Neural cell (in vitro differentiated cells): ENCODE data around the gene TCN1. TPM values are rescaled to one million over a fixed set of nuclear protein-coding genes. Genes with fewer than 3 reads are reported as not detected.

Experiments used
- H2AFZ ChIP-seq: fragments of 200-600, 300-800 bp; sonication (generic), shearing (Covaris generic); 2 replicates; pipeline ENCODE4 v1.6.0; 2014; ENCODE audit warnings: low read depth, mild to moderate bottlenecking, antibody characterized with exemption, low read length, moderate library complexity
- H3F3A ChIP-seq: fragments of 200-600 bp; shearing (Covaris generic); 2 replicates; pipeline ENCODE4 v1.6.1; 2016; ENCODE audit warnings: mild to moderate bottlenecking, moderate library complexity, mixed read lengths, antibody characterized with exemption, low read length; ENCODE audit not compliant: insufficient read depth, poor library complexity, severe bottlenecking
- H3K27ac ChIP-seq: fragments of 200-600, 300-800 bp; sonication (generic), shearing (Covaris generic); 2 replicates; pipeline ENCODE4 v1.5.1; 2014; ENCODE audit warnings: mild to moderate bottlenecking, low read length, moderate library complexity
- H3K27me3 ChIP-seq: fragments of 300-800, 200-600 bp; sonication (generic), shearing (Covaris generic); 2 replicates; pipeline ENCODE4 v1.6.0; 2014; ENCODE audit warnings: mild to moderate bottlenecking, low read depth, low read length, moderate library complexity; ENCODE audit not compliant: insufficient read depth
- H3K36me3 ChIP-seq: fragments of 300-800, 200-600 bp; sonication (generic), shearing (Covaris generic); 2 replicates; pipeline ENCODE4 v1.5.1; 2014; ENCODE audit warnings: mild to moderate bottlenecking, antibody characterized with exemption, low read length, moderate library complexity; ENCODE audit not compliant: insufficient read depth
- H3K4me2 ChIP-seq: fragments of 300-800, 200-600 bp; sonication (generic), shearing (Covaris generic); 2 replicates; pipeline ENCODE4 v1.6.0; 2014; ENCODE audit warnings: mild to moderate bottlenecking, low read length
- H3K4me3 ChIP-seq: fragments of 300-800, 200-600 bp; sonication (generic), shearing (Covaris generic); 2 replicates; pipeline ENCODE4 v1.5.1; 2014; ENCODE audit warnings: mild to moderate bottlenecking, low read length, moderate library complexity
- H3K79me2 ChIP-seq: fragments of 200-600 bp; shearing (Covaris generic); replicated peaks from 2 replicates; pipeline ENCODE4 v1.6.0; 2014; ENCODE audit warnings: mild to moderate bottlenecking, low read length, moderate library complexity; ENCODE audit not compliant: insufficient read depth
- H3K9ac ChIP-seq: fragments of 300-800, 200-600 bp; sonication (generic), shearing (Covaris generic); 2 replicates; pipeline ENCODE4 v1.6.1; 2016; ENCODE audit warnings: mild to moderate bottlenecking, low read length, mixed read lengths
- H3K9me2 ChIP-seq: fragments of 200-600 bp; shearing (Covaris generic); 2 replicates; pipeline ENCODE4 v1.6.1; 2016; ENCODE audit warnings: mild to moderate bottlenecking, low read length, mixed read lengths; ENCODE audit not compliant: insufficient read depth
- H3K9me3 ChIP-seq: fragments of 200-600, 300-800 bp; sonication (generic), shearing (Covaris generic); 2 replicates; pipeline ENCODE4 v1.6.1; 2016; ENCODE audit warnings: mild to moderate bottlenecking, mixed run types, low read length, moderate library complexity, mixed read lengths
- H4K20me1 ChIP-seq: fragments of 200-600 bp; shearing (Covaris generic); 2 replicates; pipeline ENCODE4 v1.6.1; 2016; ENCODE audit warnings: mild to moderate bottlenecking, mixed run types; ENCODE audit not compliant: insufficient read depth
- CTCF ChIP-seq: fragments of 450-650 bp; IDR thresholded peaks from 2 replicates; pipeline ENCODE4 v1.5.1; 2014; ENCODE audit warnings: antibody characterized with exemption, mild to moderate bottlenecking, moderate library complexity; ENCODE audit not compliant: poor library complexity, severe bottlenecking
- EP300 ChIP-seq: fragments of 450-650 bp; conservative IDR thresholded peaks from 2 replicates; pipeline ENCODE4 v1.6.1; 2014; ENCODE audit warnings: antibody characterized with exemption, mild to moderate bottlenecking, moderate library complexity; ENCODE audit not compliant: poor library complexity, severe bottlenecking
- EZH2 ChIP-seq: fragments of 200-600, 300-800 bp; shearing (Covaris generic), sonication (generic); IDR thresholded peaks from 2 replicates; pipeline ENCODE4 v1.6.1; 2014; ENCODE audit warnings: antibody characterized with exemption, low read length, borderline replicate concordance, mild to moderate bottlenecking; ENCODE audit not compliant: insufficient read depth, poor library complexity, severe bottlenecking
- MXI1 ChIP-seq: fragments of 450-650 bp; conservative IDR thresholded peaks from 2 replicates; pipeline ENCODE4 v1.6.1; 2014; ENCODE audit warnings: antibody characterized with exemption, mild to moderate bottlenecking; ENCODE audit not compliant: poor library complexity, severe bottlenecking
- POLR2AphosphoS5 ChIP-seq: IDR thresholded peaks from 2 replicates; pipeline ENCODE4 v1.6.1; 2012
- RAD21 ChIP-seq: fragments of 450-650 bp; conservative IDR thresholded peaks from 2 replicates; pipeline ENCODE4 v1.6.1; 2014; ENCODE audit warnings: antibody characterized with exemption, mild to moderate bottlenecking, moderate library complexity
- REST ChIP-seq: IDR thresholded peaks from 2 replicates; pipeline ENCODE4 v1.6.1; 2012; ENCODE audit warnings: borderline replicate concordance
- SMC3 ChIP-seq: fragments of 450-650 bp; conservative IDR thresholded peaks from 2 replicates; pipeline ENCODE4 v1.6.1; 2014; ENCODE audit warnings: antibody characterized with exemption, mild to moderate bottlenecking, moderate library complexity; ENCODE audit not compliant: poor library complexity
- TAF1 ChIP-seq: IDR thresholded peaks from 2 replicates; pipeline ENCODE4 v1.6.1; 2012; ENCODE audit warnings: low read depth
- polyA plus RNA-seq: library from polyadenylated mRNA; depleted of rRNA; stranded (reverse); fragments of >200 nt; gene quantifications from 2 replicates; pipeline ENCODE4 v1.2.3, GENCODE V29; 2014

TCN1 gene
- polyA plus RNA-seq, 1 donor from 2014 or later: not detected

- Histone ChIP-seq H3K9ac (no peak overlapping the region), H3K9me3 (no peaks in the 10 kb centered on the region), H3K4me2 (no peak overlapping the region), H3K4me3 (no peak overlapping the region), H3F3A (no peaks in the 10 kb centered on the region), H3K9me2 (no peaks in the 10 kb centered on the region), H3K27ac (no peak overlapping the region), H4K20me1 (no peaks in the 10 kb centered on the region), H3K79me2 (no peaks in the 10 kb centered on the region), H3K27me3 (no peaks in the 10 kb centered on the region), H3K36me3 (no peaks in the 10 kb centered on the region), H2AFZ (no peak overlapping the region)
- TF ChIP-seq CTCF: no peak
- TF ChIP-seq SMC3: no peak
- no peak for TF ChIP-seq EZH2
- no peak for TF ChIP-seq REST
- TF ChIP-seq RAD21: no peak
- TF ChIP-seq EP300: no peak
- no peak for TF ChIP-seq MXI1
- no peak for TF ChIP-seq POLR2AphosphoS5
These were observed 32.4 kb upstream of the TCN1 start for GRCh38 chr11:59898650-59899049.

GRCh38 chr11:59898046-59898445, 31.8 kb upstream of the TCN1 start:
- H2AFZ ChIP-seq: no peak overlapping the region
- H3K4me3 ChIP-seq: no peak overlapping the region
- H4K20me1 ChIP-seq: no peaks in the 10 kb centered on the region
- no peak overlapping the region for H3K27ac ChIP-seq
- no peak overlapping the region for H3K9ac ChIP-seq
- no peaks in the 10 kb centered on the region for H3K27me3 ChIP-seq
- H3F3A ChIP-seq: no peaks in the 10 kb centered on the region
- no peaks in the 10 kb centered on the region for H3K9me3 ChIP-seq
- no peaks in the 10 kb centered on the region for H3K9me2 ChIP-seq
- no peaks in the 10 kb centered on the region for H3K79me2 ChIP-seq
- H3K4me2 ChIP-seq: no peak overlapping the region
- no peaks in the 10 kb centered on the region for H3K36me3 ChIP-seq
- TF ChIP-seq MXI1 (no peak), EP300 (no peak), RAD21 (no peak), POLR2AphosphoS5 (no peak), SMC3 (no peak), EZH2 (no peak), TAF1 (no peak), REST (no peak), CTCF (no peak)
